OCI-LY3 (cell line): ENCODE data around the gene MT1M.

Experiments used
- CTCF ChIP-seq: fragments of 200-600, 300-600 bp; sonication (generic); IDR thresholded peaks from 2 replicates; pipeline ENCODE4 v1.5.1; 2014; ENCODE audit warnings: antibody characterized with exemption, low read length, low read depth
- EZH2phosphoT487 ChIP-seq: fragments of 200-600 bp; shearing (Covaris generic); IDR thresholded peaks from 2 replicates; pipeline ENCODE4 v1.6.1; 2018; ENCODE audit warnings: antibody characterized with exemption, mixed run types, low read depth

DNA sequence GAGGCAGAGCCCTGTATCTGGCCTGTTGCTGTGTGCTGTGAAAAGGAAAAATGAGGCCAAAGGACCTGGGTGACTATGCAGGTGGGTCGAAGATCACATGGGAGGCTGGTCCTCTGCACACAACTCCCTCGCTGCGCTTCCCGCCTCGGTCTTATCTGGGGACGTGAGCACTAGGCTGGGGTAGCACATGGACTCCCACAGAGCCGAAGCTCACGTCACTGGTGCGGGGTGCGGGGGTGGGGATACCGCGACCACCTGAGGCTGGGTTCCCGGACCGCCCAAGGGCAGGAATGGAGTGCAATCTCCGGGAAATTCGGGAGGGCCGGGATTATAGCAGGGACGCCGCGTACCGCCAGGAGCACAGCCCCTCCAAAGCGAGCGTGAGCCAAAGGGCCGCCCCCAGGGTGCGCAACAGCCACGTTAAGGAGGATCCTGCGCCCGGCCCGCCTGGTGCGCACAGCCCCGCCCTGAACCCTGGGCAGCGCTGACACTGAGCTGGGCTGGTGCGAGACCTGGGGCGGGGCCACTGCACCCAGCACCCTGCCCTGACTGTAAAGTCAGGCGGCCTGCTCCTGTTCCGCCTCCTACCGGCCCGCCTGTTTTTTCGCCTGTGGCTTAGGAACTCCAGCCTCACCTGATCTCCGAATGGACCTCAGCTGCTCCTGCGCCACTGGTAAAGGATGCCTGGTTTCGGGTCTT lies 10.8 kb downstream of the MT1M start:
- TF ChIP-seq CTCF (peak; percentile 50), EZH2phosphoT487 (no peak)
